GM13977 (cell line): ENCODE results near the gene GPR15LG.
"Not testable (repeated sequence)": the region's sequence is repeated elsewhere in the genome, so short reads cannot be mapped to it uniquely, and the experiment has no call there.

Experiments
- DNase-seq: peaks from one replicate; pipeline ENCODE4 v3.0.0; 2012; ENCODE audit warnings: low spot score
- in situ Hi-C: fragments of 300-500 bp; cut with MboI; formaldehyde crosslinking; loops from one replicate; pipeline ENCODE4 v1.12.0; 2022; ENCODE audit warnings: low sequenced_read_pairs, low pct_unique_long_range_greater_than_20kb, mixed read lengths, inconsistent platforms; ENCODE audit not compliant: unreplicated experiment
- TF ChIP-seq, protein P1 (sequence below): IDR thresholded peaks from 2 replicates; pipeline ENCODE4 v1.5.1; 2012; ENCODE audit warnings: mild to moderate bottlenecking, control low read depth; ENCODE audit not compliant: insufficient read depth; ENCODE audit errors: extremely low read depth, missing control alignments

The GPR15LG gene

GRCh38 chr10:84173501-84173929 lies at the start of gene GPR15LG:
TSS of gene GPR15LG (plus strand) at chr10:84173801. CDS start at chr10:84173852, 51 bp downstream.
- in situ Hi-C loops, result no loop called here
- TF ChIP-seq, protein P1, sequence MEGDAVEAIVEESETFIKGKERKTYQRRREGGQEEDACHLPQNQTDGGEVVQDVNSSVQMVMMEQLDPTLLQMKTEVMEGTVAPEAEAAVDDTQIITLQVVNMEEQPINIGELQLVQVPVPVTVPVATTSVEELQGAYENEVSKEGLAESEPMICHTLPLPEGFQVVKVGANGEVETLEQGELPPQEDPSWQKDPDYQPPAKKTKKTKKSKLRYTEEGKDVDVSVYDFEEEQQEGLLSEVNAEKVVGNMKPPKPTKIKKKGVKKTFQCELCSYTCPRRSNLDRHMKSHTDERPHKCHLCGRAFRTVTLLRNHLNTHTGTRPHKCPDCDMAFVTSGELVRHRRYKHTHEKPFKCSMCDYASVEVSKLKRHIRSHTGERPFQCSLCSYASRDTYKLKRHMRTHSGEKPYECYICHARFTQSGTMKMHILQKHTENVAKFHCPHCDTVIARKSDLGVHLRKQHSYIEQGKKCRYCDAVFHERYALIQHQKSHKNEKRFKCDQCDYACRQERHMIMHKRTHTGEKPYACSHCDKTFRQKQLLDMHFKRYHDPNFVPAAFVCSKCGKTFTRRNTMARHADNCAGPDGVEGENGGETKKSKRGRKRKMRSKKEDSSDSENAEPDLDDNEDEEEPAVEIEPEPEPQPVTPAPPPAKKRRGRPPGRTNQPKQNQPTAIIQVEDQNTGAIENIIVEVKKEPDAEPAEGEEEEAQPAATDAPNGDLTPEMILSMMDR, result no peak
- no peak for DNase-seq

DNA sequence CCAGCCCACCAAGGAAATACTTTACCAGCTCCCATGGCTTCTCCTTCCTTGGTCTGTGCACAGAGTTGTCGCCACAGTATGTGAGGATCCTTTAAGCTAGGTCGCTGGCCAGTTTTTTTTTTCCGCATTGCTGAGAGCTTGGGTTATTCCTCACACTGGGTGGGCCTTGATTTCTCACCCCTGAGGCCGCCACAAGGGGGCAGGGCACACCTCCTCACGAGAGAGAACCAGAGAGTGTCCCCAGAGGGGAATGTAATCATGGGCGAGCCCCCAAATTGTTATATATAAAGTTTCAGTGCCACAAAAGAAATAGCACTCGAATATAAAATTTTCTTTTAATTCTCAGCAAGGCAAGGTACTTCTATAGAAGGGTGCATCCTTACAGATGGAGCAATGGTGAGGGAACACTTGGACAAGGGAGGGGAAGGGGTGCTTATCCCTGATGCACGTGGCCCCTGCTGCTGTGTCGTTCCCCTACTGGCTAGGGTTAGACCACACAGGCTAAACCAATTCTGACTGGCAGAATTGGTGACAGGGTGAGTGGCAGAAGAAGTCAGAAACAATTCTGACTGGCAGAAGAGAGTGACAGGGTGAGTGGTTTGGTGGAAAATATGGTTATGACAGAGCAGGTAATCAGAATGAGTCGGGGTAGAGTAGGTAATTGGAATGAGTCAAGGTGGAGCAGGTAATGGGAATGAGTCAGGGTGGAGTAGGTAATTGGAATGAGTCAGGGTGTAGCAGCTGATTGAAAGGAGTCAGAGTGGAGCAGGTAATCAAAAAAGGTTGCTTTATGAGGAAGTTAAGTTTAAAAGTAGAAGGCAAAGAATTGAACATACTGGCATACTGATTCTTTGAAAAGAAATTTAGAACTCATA lies 47.5 kb upstream of the GPR15LG start:
- DNase-seq, in situ Hi-C loops: not testable (repeated sequence)
- TF ChIP-seq, protein P1, result peak; percentile 2

DNA sequence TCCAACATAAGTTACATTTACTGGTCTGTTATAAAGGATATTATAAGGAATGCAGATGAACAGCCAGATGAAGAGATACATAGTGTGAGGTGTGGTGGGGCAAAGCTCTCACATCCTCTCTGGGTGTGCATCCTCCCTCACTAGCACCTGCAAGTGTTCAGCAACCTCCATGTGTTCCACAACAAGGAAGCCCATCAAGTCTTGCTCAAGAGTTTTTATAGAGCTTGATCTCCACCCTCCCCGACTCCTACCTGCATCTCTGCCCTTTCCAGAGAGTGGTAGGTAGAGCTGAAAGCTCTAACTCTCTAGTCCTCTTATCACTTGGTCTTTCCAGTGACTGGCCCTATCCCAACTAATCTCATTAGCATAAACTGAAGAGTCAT lies 46.8 kb upstream of the GPR15LG start:
- TF ChIP-seq, protein P1, result no peak
- in situ Hi-C loops, result no loop called here

GRCh38 chr10:84135836-84136235 lies 37.8 kb upstream of the GPR15LG start:
- in situ Hi-C loops, result no loop called here
- TF ChIP-seq, protein P1, result no peak
- no peak for DNase-seq

More for the DNA sequence above, 46.8 kb upstream of the GPR15LG start:
- DNase-seq, result no peak

DNA sequence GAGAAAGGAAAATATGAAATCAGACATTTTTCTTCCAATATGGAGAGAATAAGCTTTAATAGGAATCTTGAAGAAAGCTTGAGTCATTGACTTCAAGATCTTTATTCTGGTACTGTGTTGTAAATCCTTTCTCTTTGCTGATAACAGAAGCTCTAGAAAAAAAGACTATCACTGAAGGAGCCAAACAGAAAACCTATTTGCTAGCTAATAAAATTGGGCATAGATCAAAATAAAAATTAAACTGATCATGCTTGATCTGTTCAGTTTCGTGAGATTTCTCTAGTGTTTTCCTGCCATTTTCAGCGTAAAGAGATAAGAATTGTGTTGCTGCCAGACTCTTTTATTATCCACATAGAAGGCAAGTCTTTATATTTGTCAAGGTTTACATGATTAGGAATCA lies 35.8 kb upstream of the GPR15LG start:
- TF ChIP-seq, protein P1, result no peak
- in situ Hi-C loops, result no loop called here
- no peak for DNase-seq

DNA sequence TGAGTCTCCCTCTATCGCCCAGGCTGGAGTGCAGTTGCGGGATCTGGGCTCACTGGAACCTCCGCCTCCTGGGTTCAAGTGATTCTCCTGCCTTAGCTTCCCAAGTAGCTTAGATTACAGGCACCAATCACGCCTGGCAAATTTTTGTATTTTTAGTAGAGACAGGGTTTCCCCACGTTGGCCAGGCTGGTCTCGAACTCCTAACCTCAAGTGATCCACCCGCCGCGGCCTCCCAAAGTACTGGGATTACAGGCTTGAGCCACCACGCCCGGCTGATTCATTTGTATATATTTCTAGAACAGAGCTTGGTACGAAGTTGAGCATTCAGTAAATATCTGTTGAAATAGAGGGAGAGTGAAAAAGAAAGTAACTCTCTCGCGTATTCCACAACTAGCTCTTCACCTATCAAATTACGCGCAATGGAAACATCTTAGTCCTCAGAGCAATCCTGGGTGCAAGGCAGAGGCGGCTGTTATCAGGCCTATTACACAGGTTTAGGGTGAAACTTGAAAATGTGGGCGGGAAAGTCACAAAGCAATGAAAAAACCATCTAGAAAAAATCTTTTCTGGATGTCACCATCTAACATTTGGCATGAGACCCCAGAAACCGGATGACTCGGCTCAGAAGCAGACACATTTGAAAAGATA lies 35.0 kb upstream of the GPR15LG start:
- DNase-seq, result peak; percentile 21
- in situ Hi-C loops, result no loop called here
- TF ChIP-seq, protein P1, result no peak
